GM12878 (cell line): ENCODE results near the gene DNAH8. TPM values are rescaled to one million over a fixed set of nuclear protein-coding genes. Genes with fewer than 3 reads are reported as not detected.

Experiments
- ATAC-seq: fragments of 200-7000 bp; cut with Tn5 transposase; 3 replicates; pipeline ENCODE4 v1.9.1; 2020; ENCODE audit warnings: mild to moderate bottlenecking, moderate library complexity
- BruUV-seq: library from RNA; stranded (reverse); fragments of 400-500 nt; replicated peaks from 2 replicates; lab custom pipeline; 2021; lab: Mats Ljungman, UMichigan
- CTCF ChIA-PET: fragments of 300-600 bp; sonication (Branson Sonifier 250); formaldehyde crosslinking; extraction: SDS; loops from one replicate; lab custom pipeline; 2021; ENCODE audit warnings: inconsistent platforms; lab: Yijun Ruan, JAX
- POLR2A ChIA-PET: fragments of 350-600 bp; formaldehyde crosslinking; extraction: SDS; loops from one replicate; lab custom pipeline; 2021; ENCODE audit warnings: inconsistent platforms; lab: Charles Lee
- RAD21 ChIA-PET: fragments of 300-600 bp; sonication (Branson Sonifier 250); formaldehyde crosslinking; loops from one replicate; lab custom pipeline; 2023; ENCODE audit warnings: antibody characterized with exemption; ENCODE audit not compliant: unreplicated experiment; lab: Charles Lee
- SMC1A ChIA-PET: fragments of 300-600 bp; sonication (Branson Sonifier 250); formaldehyde crosslinking; loops from one replicate; lab custom pipeline; 2023; ENCODE audit not compliant: unreplicated experiment, uncharacterized antibody; lab: Charles Lee
- DNase-seq: peaks from one replicate; pipeline ENCODE4 v3.0.0-alpha.2; 2011; ENCODE audit warnings: low read depth, low spot score
- FAIRE-seq: peaks from 3 replicates; lab custom pipeline; 2011; peaks lifted over from hg19 to GRCh38; lab: Jason Lieb, UNC
- H2AFZ ChIP-seq: 2 replicates; pipeline ENCODE4 v1.6.0; 2011; ENCODE audit warnings: low read depth, low read length, control low read depth; ENCODE audit not compliant: control insufficient read depth
- H3K27ac ChIP-seq: 2 replicates; pipeline ENCODE4 v1.5.1; 2011; ENCODE audit warnings: control low read depth; ENCODE audit not compliant: control insufficient read depth, insufficient read depth
- H3K27me3 ChIP-seq, 2 experiments: replicated peaks in 1 of 2; 2 replicates each; pipeline versions ENCODE4 v1.6.0 to v1.6.1; 2011; ENCODE audit warnings: low read length in 1 of 2; ENCODE audit not compliant: control insufficient read depth in 2 of 2, insufficient read depth in 2 of 2
- H3K36me3 ChIP-seq, 2 experiments: 2 replicates each; pipeline ENCODE4 v1.5.1; 2011; ENCODE audit warnings: low read length in 1 of 2; ENCODE audit not compliant: control insufficient read depth in 2 of 2, insufficient read depth in 2 of 2
- H3K4me1 ChIP-seq: 2 replicates; pipeline ENCODE4 v1.6.1; 2011; ENCODE audit warnings: mild to moderate bottlenecking, low read length, moderate library complexity, mixed read lengths; ENCODE audit not compliant: control insufficient read depth, insufficient read depth
- H3K4me2 ChIP-seq: 2 replicates; pipeline ENCODE4 v1.6.0; 2011; ENCODE audit warnings: control low read depth; ENCODE audit not compliant: control insufficient read depth, insufficient read depth
- H3K4me3 ChIP-seq: fragments of 200-600 bp; sonication (generic); 2 replicates; pipeline ENCODE4 v1.5.1; 2016
- H3K79me2 ChIP-seq: 2 replicates; pipeline ENCODE4 v1.6.0; 2011; ENCODE audit warnings: low read length; ENCODE audit not compliant: control insufficient read depth, insufficient read depth
- H3K9ac ChIP-seq: 2 replicates; pipeline ENCODE4 v1.8.0; 2011; ENCODE audit warnings: low read length, control low read depth, mixed read lengths; ENCODE audit not compliant: control insufficient read depth, insufficient read depth
- H3K9me3 ChIP-seq: replicated peaks from 3 replicates; pipeline ENCODE4 v1.5.1; 2011; ENCODE audit warnings: mild to moderate bottlenecking, low read length; ENCODE audit not compliant: control insufficient read depth, insufficient read depth
- H4K20me1 ChIP-seq: 2 replicates; pipeline ENCODE4 v1.6.0; 2011; ENCODE audit not compliant: control insufficient read depth, insufficient read depth
- BCL11A ChIP-seq: IDR thresholded peaks from 2 replicates; pipeline ENCODE4 v1.6.1; 2011; ENCODE audit warnings: low read depth, low read length
- CHD2 ChIP-seq: IDR thresholded peaks from 2 replicates; pipeline ENCODE4 v1.6.1; 2011; ENCODE audit warnings: low read depth, low read length, improper control_type of control experiment, borderline replicate concordance
- ESRRA ChIP-seq: IDR thresholded peaks from 2 replicates; pipeline ENCODE4 v1.6.1; 2012; ENCODE audit warnings: mild to moderate bottlenecking, low read length, improper control_type of control experiment
- FOXM1 ChIP-seq: IDR thresholded peaks from 2 replicates; pipeline ENCODE4 v1.6.1; 2012; ENCODE audit warnings: low read depth, mild to moderate bottlenecking, inconsistent platforms, low read length, moderate library complexity
- MTA3 ChIP-seq: IDR thresholded peaks from 2 replicates; pipeline ENCODE4 v1.6.1; 2012; ENCODE audit warnings: low read length, inconsistent platforms, borderline replicate concordance
- NR2C1 ChIP-seq: fragments of 450-650 bp; IDR thresholded peaks from 2 replicates; pipeline ENCODE4 v1.6.1; 2017; ENCODE audit warnings: antibody characterized with exemption, mild to moderate bottlenecking, moderate library complexity
- RELB ChIP-seq: fragments of 450-650 bp; IDR thresholded peaks from 2 replicates; pipeline ENCODE4 v1.6.1; 2017; ENCODE audit warnings: low read depth, mild to moderate bottlenecking, moderate library complexity
- SIX5 ChIP-seq: IDR thresholded peaks from 2 replicates; pipeline ENCODE4 v1.6.1; 2011; ENCODE audit warnings: mild to moderate bottlenecking, low read depth, low read length, moderate library complexity; ENCODE audit not compliant: severe bottlenecking
- ZNF207 ChIP-seq: fragments of 450-650 bp; IDR thresholded peaks from 2 replicates; pipeline ENCODE4 v1.6.1; 2014; ENCODE audit warnings: antibody characterized with exemption, mild to moderate bottlenecking, borderline replicate concordance
- WGBS: methylation state at CpG from one replicate; pipeline ENCODE4 v1.1.6; 2016; ENCODE audit warnings: low lambda C conversion rate; ENCODE audit not compliant: insufficient replicate concordance, insufficient coverage; ENCODE audit errors: missing lambda C conversion rate; 5-methylcytosine and 5-hydroxymethylcytosine counted together
- in situ Hi-C: fragments of 300-500 bp; cut with MboI; formaldehyde crosslinking; loops from 9 replicates; pipeline ENCODE4 v1.14.3; 2018; ENCODE audit warnings: mixed read lengths
- intact Hi-C: fragments of 100-400 bp; cut with micrococcal nuclease; formaldehyde crosslinking; loops from one replicate; pipeline ENCODE4 v1.14.2; 2022; ENCODE audit not compliant: unreplicated experiment
- polyA plus RNA-seq, 11 experiments: library from polyadenylated mRNA; depleted of rRNA in 4 of 11; unstranded in 6 of 11; stranded (reverse) in 5 of 11; fragments of >200 nt; fragmentation: Nextera tagmentation in 4 of 11; fragmentation: Illumina TruSeq in 1 of 11; extraction: Ambion mirVana in 4 of 11; extraction: Trizol in 1 of 11; gene quantifications; 1 replicate in 1 of 11; 2 replicates in 10 of 11; pipeline versions ENCODE4 v1.2.1 to v1.2.3, GENCODE V29; 2011 to 2016; ENCODE audit warnings: inconsistent platforms in 2 of 11, missing spikeins in 2 of 11, low read depth in 1 of 11
- total RNA-seq, 4 experiments: library from RNA; depleted of rRNA in 3 of 4; stranded (reverse); fragments of >200 nt in 3 of 4; fragmentation: Illumina TruSeq in 1 of 4; extraction: Trizol in 1 of 4; gene quantifications; 2 replicates each; pipeline versions ENCODE4 v1.2.1 to v1.2.3, GENCODE V29; 2013 to 2021
- TF ChIP-seq, protein P1 (sequence below): IDR thresholded peaks from 2 replicates; pipeline ENCODE4 v1.6.1; 2012; ENCODE audit warnings: improper control_type of control experiment, low read depth, low read length; ENCODE audit not compliant: insufficient replicate concordance

The DNAH8 gene
- total and polyA plus RNA-seq, 10 of the 15 experiments (the other 5 are each of a cell fraction or from before 2014, with no cell fraction given) = 0.02 to 0.34 (median 0.10) TPM; not detected in 3

GRCh38 chr6:38808039-38808438 is 92.9 kb downstream of the DNAH8 start:
- ChIA-PET POLR2A (no interaction called here), SMC1A (no interaction called here), CTCF (no interaction called here), RAD21 (no interaction called here)
- ATAC-seq = no peak
- Histone ChIP-seq H4K20me1 (no peaks in the 10 kb centered on the region), H3K79me2 (no peaks in the 10 kb centered on the region), H3K27me3 (no peaks in the 10 kb centered on the region; a peak in 1 of 4 replicates), H3K4me1 (peaks cover 2% of the 10 kb centered on the region; the same call in 1 of the 2 replicates), H3K27ac (no peak overlapping the region), H3K4me2 (no peak overlapping the region), H3K9me3 (no peaks in the 10 kb centered on the region), H3K9ac (no peak overlapping the region), H3K36me3 (no peaks in the 10 kb centered on the region), H3K4me3 (no peak overlapping the region), H2AFZ (no peak overlapping the region)
- no peak for DNase-seq
- in situ Hi-C loops (no loop called here), intact Hi-C loops (no loop called here)
- no peak for TF ChIP-seq MTA3
- FAIRE-seq = no peak
- no TSS peak for BruUV-seq
- WGBS = 76% methylated on average over 3 of the region's 3 CpGs

GRCh38 chr6:38813041-38813823 is 98.1 kb downstream of the DNAH8 start:
- DNase-seq (no peak), ATAC-seq (no peak), FAIRE-seq (no peak)
- no peak overlapping the region for H3K9ac ChIP-seq
- in situ Hi-C loops (no loop called here), intact Hi-C loops (no loop called here)
- no peaks in the 10 kb centered on the region; a peak in 1 of 4 replicates for H3K27me3 ChIP-seq
- ChIA-PET RAD21 (no interaction called here), POLR2A (no interaction called here), SMC1A (no interaction called here), CTCF (no interaction called here)
- H3K9me3 ChIP-seq = no peaks in the 10 kb centered on the region
- H3K4me3 ChIP-seq = no peak overlapping the region
- H3K4me2 ChIP-seq = no peak overlapping the region
- H3K27ac ChIP-seq = no peak overlapping the region
- H3K36me3 ChIP-seq = no peaks in the 10 kb centered on the region
- 92% methylated on average over 5 of the region's 5 CpGs for WGBS
- BruUV-seq = no TSS peak
- no peaks in the 10 kb centered on the region for H3K79me2 ChIP-seq
- no peaks in the 10 kb centered on the region for H3K4me1 ChIP-seq
- no peaks in the 10 kb centered on the region for H4K20me1 ChIP-seq
- H2AFZ ChIP-seq = no peak overlapping the region
- no peak for TF ChIP-seq BCL11A
- no peak for TF ChIP-seq CHD2
- no peak for TF ChIP-seq FOXM1
- TF ChIP-seq, protein P1, sequence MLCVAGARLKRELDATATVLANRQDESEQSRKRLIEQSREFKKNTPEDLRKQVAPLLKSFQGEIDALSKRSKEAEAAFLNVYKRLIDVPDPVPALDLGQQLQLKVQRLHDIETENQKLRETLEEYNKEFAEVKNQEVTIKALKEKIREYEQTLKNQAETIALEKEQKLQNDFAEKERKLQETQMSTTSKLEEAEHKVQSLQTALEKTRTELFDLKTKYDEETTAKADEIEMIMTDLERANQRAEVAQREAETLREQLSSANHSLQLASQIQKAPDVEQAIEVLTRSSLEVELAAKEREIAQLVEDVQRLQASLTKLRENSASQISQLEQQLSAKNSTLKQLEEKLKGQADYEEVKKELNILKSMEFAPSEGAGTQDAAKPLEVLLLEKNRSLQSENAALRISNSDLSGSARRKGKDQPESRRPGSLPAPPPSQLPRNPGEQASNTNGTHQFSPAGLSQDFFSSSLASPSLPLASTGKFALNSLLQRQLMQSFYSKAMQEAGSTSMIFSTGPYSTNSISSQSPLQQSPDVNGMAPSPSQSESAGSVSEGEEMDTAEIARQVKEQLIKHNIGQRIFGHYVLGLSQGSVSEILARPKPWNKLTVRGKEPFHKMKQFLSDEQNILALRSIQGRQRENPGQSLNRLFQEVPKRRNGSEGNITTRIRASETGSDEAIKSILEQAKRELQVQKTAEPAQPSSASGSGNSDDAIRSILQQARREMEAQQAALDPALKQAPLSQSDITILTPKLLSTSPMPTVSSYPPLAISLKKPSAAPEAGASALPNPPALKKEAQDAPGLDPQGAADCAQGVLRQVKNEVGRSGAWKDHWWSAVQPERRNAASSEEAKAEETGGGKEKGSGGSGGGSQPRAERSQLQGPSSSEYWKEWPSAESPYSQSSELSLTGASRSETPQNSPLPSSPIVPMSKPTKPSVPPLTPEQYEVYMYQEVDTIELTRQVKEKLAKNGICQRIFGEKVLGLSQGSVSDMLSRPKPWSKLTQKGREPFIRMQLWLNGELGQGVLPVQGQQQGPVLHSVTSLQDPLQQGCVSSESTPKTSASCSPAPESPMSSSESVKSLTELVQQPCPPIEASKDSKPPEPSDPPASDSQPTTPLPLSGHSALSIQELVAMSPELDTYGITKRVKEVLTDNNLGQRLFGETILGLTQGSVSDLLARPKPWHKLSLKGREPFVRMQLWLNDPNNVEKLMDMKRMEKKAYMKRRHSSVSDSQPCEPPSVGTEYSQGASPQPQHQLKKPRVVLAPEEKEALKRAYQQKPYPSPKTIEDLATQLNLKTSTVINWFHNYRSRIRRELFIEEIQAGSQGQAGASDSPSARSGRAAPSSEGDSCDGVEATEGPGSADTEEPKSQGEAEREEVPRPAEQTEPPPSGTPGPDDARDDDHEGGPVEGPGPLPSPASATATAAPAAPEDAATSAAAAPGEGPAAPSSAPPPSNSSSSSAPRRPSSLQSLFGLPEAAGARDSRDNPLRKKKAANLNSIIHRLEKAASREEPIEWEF = no peak
- TF ChIP-seq RELB = no peak
- TF ChIP-seq SIX5 = no peak
- TF ChIP-seq ESRRA = no peak
- TF ChIP-seq ZNF207 = no peak
- TF ChIP-seq NR2C1 = no peak
